Keratinocyte (primary cell): ENCODE results near the gene TRPC3. TPM values are rescaled to one million over a fixed set of nuclear protein-coding genes. Genes with fewer than 3 reads are reported as not detected.

Experiments used
- DNase-seq: peaks from one replicate; pipeline ENCODE4 v3.0.0-alpha.2; 2011; ENCODE audit warnings: low read depth, missing footprints, low spot score
- FAIRE-seq: peaks from 2 replicates; lab custom pipeline; 2011; peaks lifted over from hg19 to GRCh38; lab: Jason Lieb, UNC
- H2AFZ ChIP-seq: 2 replicates; pipeline ENCODE4 v1.6.0; 2012; ENCODE audit warnings: low read length, control low read depth, inconsistent platforms; ENCODE audit not compliant: control insufficient read depth
- H3K27ac ChIP-seq: 2 replicates; pipeline ENCODE4 v1.5.1; 2011; ENCODE audit warnings: low read length; ENCODE audit not compliant: control insufficient read depth, insufficient read depth
- H3K27me3 ChIP-seq: 3 replicates; pipeline ENCODE4 v1.6.0; 2011; ENCODE audit warnings: low read length; ENCODE audit not compliant: control insufficient read depth, insufficient read depth; ENCODE audit errors: extremely low read depth
- H3K36me3 ChIP-seq, 2 experiments: 2 replicates in 1 of 2; 3 replicates in 1 of 2; pipeline ENCODE4 v1.5.1; 2011; ENCODE audit warnings: low read length in 2 of 2, mild to moderate bottlenecking in 1 of 2; ENCODE audit not compliant: control insufficient read depth in 2 of 2, insufficient read depth in 2 of 2; ENCODE audit errors: extremely low read depth in 1 of 2
- H3K4me1 ChIP-seq: 3 replicates; pipeline ENCODE4 v1.5.1; 2011; ENCODE audit warnings: low read length; ENCODE audit not compliant: control insufficient read depth, insufficient read depth; ENCODE audit errors: extremely low read depth
- H3K4me2 ChIP-seq: 3 replicates; pipeline ENCODE4 v1.6.0; 2011; ENCODE audit warnings: low read depth, low read length; ENCODE audit not compliant: control insufficient read depth, insufficient read depth; ENCODE audit errors: extremely low read depth
- H3K4me3 ChIP-seq, 3 experiments: fragments of 200-600 bp in 1 of 3; sonication (generic) in 1 of 3; 2 replicates in 2 of 3; 3 replicates in 1 of 3; pipeline ENCODE4 v1.5.1; 2011 to 2016; ENCODE audit warnings: low read length in 3 of 3, mild to moderate bottlenecking in 3 of 3, control low read depth in 2 of 3, inconsistent platforms in 1 of 3, low read depth in 1 of 3, mixed read lengths in 1 of 3, mixed run types in 1 of 3, moderate library complexity in 1 of 3; ENCODE audit not compliant: control insufficient read depth in 2 of 3, insufficient read depth in 2 of 3; ENCODE audit errors: extremely low read depth in 1 of 3
- H3K79me2 ChIP-seq: 2 replicates; pipeline ENCODE4 v1.6.0; 2012; ENCODE audit warnings: low read length; ENCODE audit not compliant: control insufficient read depth, insufficient read depth
- H3K9ac ChIP-seq: 3 replicates; pipeline ENCODE4 v1.6.0; 2011; ENCODE audit warnings: low read length; ENCODE audit not compliant: control insufficient read depth, insufficient read depth; ENCODE audit errors: extremely low read depth
- H3K9me1 ChIP-seq: 3 replicates; pipeline ENCODE4 v1.6.0; 2011; ENCODE audit warnings: low read length; ENCODE audit not compliant: control insufficient read depth, insufficient read depth; ENCODE audit errors: extremely low read depth
- H3K9me3 ChIP-seq: 2 replicates; pipeline ENCODE4 v1.5.1; 2012; ENCODE audit warnings: low read depth, low read length; ENCODE audit not compliant: control insufficient read depth
- H4K20me1 ChIP-seq: 3 replicates; pipeline ENCODE4 v1.6.0; 2011; ENCODE audit warnings: low read length; ENCODE audit not compliant: control insufficient read depth, insufficient read depth; ENCODE audit errors: extremely low read depth
- CTCF ChIP-seq, 3 experiments: IDR thresholded peaks in 1 of 3; conservative IDR thresholded peaks in 1 of 3; optimal IDR thresholded peaks in 1 of 3; 2 replicates in 2 of 3; 3 replicates in 1 of 3; pipeline versions ENCODE3 to v1.5.1; 2011; ENCODE audit warnings: low read length in 3 of 3, mild to moderate bottlenecking in 3 of 3, moderate library complexity in 2 of 3, control low read depth in 1 of 3, inconsistent platforms in 1 of 3; ENCODE audit not compliant: insufficient read depth in 2 of 3; ENCODE audit errors: extremely low read depth in 1 of 3
- EZH2 ChIP-seq: IDR thresholded peaks from one replicate; pipeline ENCODE4 v1.6.1; 2012; ENCODE audit warnings: inconsistent platforms, mild to moderate bottlenecking, low read length, moderate library complexity
- dilution Hi-C: fragments of 300-500 bp; cut with MboI; formaldehyde crosslinking; loops from one replicate; pipeline ENCODE4 v1.7.0; 2020; ENCODE audit warnings: low sequenced_read_pairs; ENCODE audit not compliant: extremely low pct_ligation_motif_present
- polyA plus RNA-seq, 5 experiments: library from polyadenylated mRNA; depleted of rRNA in 3 of 5; stranded (reverse) in 3 of 5; stranded (forward) in 1 of 5; unstranded in 1 of 5; fragments of >200 nt; gene quantifications; 1 replicate in 1 of 5; 2 replicates in 3 of 5; 3 replicates in 1 of 5; pipeline versions ENCODE4 v1.2.1 to v1.2.3, GENCODE V29; 2011 to 2012; ENCODE audit warnings: missing spikeins in 2 of 5, low read depth in 1 of 5, low replicate concordance in 1 of 5

TRPC3 gene
- polyA plus RNA-seq, 1 donor (not counting 4 experiments of a cell fraction or from before 2014, with no cell fraction given) = not detected

- no peak for DNase-seq
- H2AFZ ChIP-seq = no peak overlapping the region
- peaks cover 4% of the 10 kb centered on the region for H3K27me3 ChIP-seq
- H3K27ac ChIP-seq = no peak overlapping the region
- no peak overlapping the region for H3K4me2 ChIP-seq
- no peaks in the 10 kb centered on the region for H3K79me2 ChIP-seq
- no peak for TF ChIP-seq EZH2
- dilution Hi-C loops = no loop called here
- no peaks in the 10 kb centered on the region for H3K9me3 ChIP-seq
- H4K20me1 ChIP-seq = no peaks in the 10 kb centered on the region
- no peaks in the 10 kb centered on the region for H3K36me3 ChIP-seq
- FAIRE-seq = no peak
- no peaks in the 10 kb centered on the region for H3K4me1 ChIP-seq
- no peak overlapping the region for H3K4me3 ChIP-seq
- H3K9ac ChIP-seq = no peak overlapping the region
- H3K9me1 ChIP-seq = no peaks in the 10 kb centered on the region
Measured at GRCh38 chr4:121991968-121992367, 40.1 kb upstream of the TRPC3 start.

DNA sequence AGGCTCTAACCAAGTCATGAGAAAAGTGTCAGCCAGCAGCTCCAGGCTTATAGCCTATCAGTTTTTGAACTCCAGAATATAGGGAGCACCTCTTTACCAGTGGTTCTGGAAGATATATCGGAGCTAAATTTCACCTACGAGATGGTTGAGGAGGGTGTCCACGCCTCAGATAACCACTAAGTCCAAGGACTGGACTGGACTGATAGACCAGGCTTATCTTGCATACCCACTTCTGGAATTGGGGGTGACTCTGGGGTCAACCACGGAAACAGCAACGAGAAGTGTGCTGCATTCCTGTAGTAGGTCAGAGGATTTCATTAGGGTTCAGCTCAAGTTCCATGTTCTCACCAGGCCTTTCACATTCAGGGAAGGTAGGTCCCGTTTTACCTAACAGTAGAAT, 38.6 kb upstream of the TRPC3 start:
- no peaks in the 10 kb centered on the region for H4K20me1 ChIP-seq
- H3K27ac ChIP-seq = no peak overlapping the region
- H2AFZ ChIP-seq = no peak overlapping the region
- H3K9ac ChIP-seq = no peak overlapping the region
- no peak overlapping the region for H3K4me3 ChIP-seq
- FAIRE-seq (no peak), DNase-seq (no peak)
- no peaks in the 10 kb centered on the region for H3K36me3 ChIP-seq
- H3K27me3 ChIP-seq = peaks cover 4% of the 10 kb centered on the region
- no peaks in the 10 kb centered on the region for H3K4me1 ChIP-seq
- no peak for TF ChIP-seq CTCF (optimal IDR thresholded peaks at IDR 0.05 in 1 of 3, IDR thresholded peaks at IDR 0.05 in 1 of 3, conservative IDR thresholded peaks at IDR 0.05 in 1 of 3; ENCODE audit: extremely low read depth in 1 of 3, insufficient read depth in 2 of 3, low read length in 3 of 3)
- TF ChIP-seq EZH2 = no peak
- H3K4me2 ChIP-seq = no peak overlapping the region
- no peaks in the 10 kb centered on the region for H3K79me2 ChIP-seq
- H3K9me3 ChIP-seq = no peaks in the 10 kb centered on the region
- no peaks in the 10 kb centered on the region for H3K9me1 ChIP-seq
- dilution Hi-C loops = no loop called here

DNA sequence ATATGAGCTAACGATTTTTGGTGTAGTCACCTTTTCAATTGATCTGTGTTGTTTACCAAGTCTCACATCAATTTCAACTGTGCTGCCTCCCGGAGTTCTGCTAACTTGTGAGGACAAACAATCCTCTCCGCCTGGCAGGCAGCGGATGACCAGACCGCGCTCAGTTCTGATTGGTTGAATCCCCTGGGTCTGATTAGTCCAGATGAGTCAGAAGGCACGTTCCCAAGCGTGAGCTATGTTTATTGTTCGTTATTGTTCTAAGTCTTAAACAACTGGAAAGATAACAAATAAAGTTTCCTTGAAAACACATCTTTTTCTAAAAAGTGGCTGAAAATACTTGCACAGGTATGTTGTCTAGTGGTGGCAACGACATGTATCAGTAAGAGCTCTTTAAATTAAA, 37.9 kb upstream of the TRPC3 start:
- Histone ChIP-seq H3K27ac (no peak overlapping the region), H4K20me1 (no peaks in the 10 kb centered on the region), H3K27me3 (peaks cover 4% of the 10 kb centered on the region), H2AFZ (no peak overlapping the region), H3K4me2 (no peak overlapping the region), H3K9ac (no peak overlapping the region), H3K36me3 (no peaks in the 10 kb centered on the region), H3K79me2 (no peaks in the 10 kb centered on the region), H3K9me1 (no peaks in the 10 kb centered on the region), H3K4me3 (no peak overlapping the region), H3K4me1 (no peaks in the 10 kb centered on the region), H3K9me3 (no peaks in the 10 kb centered on the region)
- no peak for TF ChIP-seq CTCF (optimal IDR thresholded peaks at IDR 0.05 in 1 of 3, IDR thresholded peaks at IDR 0.05 in 1 of 3, conservative IDR thresholded peaks at IDR 0.05 in 1 of 3; ENCODE audit: extremely low read depth in 1 of 3, insufficient read depth in 2 of 3, low read length in 3 of 3)
- TF ChIP-seq EZH2 = no peak
- DNase-seq (no peak), FAIRE-seq (no peak)
- dilution Hi-C loops = no loop called here
